Measurements from ENCODE around the gene ANKS1B.

GRCh38 chr12:99049774-99050173, 935.0 kb downstream of the ANKS1B start:
- TF ChIP-seq REST (IDR thresholded peaks at IDR 0.05; ENCODE audit: low read depth) (no peak), EGR1 (IDR thresholded peaks at IDR 0.05) (no peak), TAF1 (IDR thresholded peaks at IDR 0.05; ENCODE audit: low read depth) (no peak), FOXM1 (IDR thresholded peaks at IDR 0.05; ENCODE audit: borderline replicate concordance, low read depth) (no peak), TCF12 (IDR thresholded peaks at IDR 0.05; ENCODE audit: low read depth) (no peak)
